HG03039 (cell line): ENCODE data around the gene GJA3.

Experiments
- ATAC-seq: cut with Tn5 transposase; IDR thresholded peaks from one replicate; pipeline ENCODE4 v1.9.1; 2021; ENCODE audit warnings: mild to moderate bottlenecking, moderate library complexity; ENCODE audit not compliant: unreplicated experiment

The GJA3 gene

DNA sequence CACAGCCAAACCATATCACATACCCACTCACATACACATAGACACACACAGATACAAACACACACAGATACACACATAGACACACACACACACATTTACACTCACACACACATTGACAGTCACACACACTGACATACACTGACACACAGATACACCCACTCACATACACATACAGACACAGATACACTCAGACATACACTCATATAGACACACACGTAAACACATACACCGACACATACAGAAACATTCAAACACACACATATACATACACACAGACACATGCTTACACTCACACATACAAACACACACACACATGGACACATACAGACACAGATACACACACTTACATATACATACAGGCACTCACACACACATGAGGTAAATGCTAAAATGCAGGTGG is 30.2 kb downstream of the GJA3 start:
- ATAC-seq = no peak

DNA sequence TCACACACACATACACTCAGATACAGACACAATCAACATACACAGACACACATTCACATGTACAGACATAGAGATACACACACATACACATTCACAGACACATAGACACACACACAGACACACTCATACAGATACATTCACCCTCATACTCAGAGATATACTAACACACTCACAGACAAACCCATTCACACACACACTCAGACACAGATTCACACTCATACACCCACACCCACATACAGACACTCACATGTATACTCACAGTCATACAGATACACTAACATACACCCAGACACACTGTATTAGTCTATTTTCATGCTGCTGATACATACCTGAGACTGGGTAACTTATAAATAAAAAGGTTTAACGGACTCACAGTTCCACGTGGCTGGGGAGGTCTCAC is 30.8 kb downstream of the GJA3 start:
- ATAC-seq = no peak

DNA sequence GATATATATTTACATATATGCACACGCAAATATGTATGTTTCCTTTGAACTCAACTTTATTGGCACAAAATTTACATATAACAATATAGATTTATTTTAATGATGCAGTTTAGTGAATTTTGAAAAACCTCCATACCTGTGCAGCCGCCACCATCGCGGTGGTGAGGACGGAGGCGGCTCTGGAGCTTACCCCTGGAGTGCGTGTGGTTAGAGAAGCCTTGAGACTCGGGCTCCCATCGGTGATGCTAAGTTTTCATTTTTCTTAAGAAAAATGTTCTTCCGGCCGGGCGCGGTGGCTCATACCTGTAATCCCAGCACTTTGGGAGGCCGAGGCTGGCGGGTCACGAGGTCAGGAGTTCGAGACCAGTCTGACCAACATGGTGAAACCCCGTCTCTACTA is 31.8 kb downstream of the GJA3 start:
- ATAC-seq = no peak

DNA sequence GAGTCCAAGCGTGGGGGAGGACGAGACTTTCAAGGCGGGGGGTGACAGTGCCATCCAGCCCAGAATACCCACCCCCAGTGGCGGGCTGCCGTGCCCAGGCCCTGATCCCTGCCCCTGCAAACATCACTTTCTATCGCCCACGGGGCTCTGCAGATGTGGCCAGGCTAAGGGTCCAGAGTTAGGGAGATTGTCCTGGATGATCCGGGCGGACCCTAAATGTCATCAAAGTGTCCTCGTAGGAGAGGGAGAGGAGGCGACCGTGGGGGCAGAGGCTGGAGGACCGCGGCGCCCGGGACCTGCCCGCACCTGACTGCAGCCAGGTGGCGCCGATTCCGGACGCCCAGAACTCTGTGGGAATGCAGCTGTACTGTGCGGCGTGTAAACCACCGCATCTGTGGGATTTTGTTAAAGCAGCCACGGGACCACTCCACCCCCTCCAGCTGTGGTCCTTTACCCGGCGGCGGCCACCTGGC is 32.4 kb downstream of the GJA3 start:
- no peak for ATAC-seq

DNA sequence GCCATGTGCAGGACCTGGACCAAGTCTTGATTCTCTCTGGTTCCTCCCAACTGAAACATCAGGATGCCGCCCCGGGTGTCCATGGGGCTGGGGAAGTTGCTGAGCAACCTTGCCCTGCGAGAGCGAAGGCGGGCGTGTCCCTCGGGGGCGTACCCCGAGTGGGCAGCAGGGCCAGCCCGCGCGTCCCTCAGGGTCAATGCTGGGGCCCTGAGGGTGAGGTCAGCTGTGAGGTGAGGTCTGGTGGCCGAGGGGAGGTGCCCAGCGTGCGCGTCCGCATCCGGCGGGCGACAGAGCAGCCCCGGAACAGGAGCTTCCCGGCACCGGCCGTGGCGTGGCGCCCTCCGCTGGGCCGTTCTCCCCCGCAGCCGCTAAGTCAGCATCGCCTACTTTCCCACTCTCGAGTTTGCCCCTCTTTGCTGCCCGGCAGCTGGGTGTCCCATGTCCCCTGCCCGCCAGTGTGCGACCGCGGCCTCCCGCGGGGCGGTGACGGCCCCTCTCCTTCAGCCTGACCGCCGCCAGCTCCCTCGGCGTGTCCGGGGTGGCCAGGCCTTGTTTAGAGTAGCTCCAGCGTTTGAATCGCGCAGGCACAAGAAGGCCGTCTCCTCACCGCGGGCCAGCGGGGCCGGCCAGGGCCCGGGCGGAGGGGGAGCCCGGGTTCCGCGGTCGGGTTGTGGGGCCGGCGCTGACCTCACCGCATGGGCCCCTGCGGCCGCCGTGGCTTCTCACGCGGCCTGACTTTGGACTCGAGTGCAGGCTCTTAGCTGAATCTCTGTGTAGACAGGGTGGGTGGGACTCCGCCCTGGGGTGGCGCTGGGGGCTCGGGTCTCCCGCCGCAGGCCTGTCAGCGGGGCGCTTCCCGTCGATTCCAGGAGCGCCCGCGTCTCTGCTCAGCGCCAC is 33.0 kb downstream of the GJA3 start:
- no peak for ATAC-seq

DNA sequence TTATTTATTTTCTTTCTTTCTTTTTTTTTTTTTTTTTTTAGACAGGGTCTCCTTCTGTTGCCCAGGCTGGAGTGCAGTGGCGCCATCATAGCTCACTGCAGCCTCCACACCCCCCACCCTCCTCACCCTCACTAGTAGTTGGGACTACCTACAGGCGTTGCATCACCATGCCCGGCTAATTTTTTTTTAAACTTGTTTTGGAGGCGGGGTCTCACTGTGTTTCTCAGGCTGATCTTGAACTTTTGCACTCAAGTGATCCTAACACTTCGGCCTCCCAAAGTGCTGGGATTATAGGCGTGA is 33.6 kb downstream of the GJA3 start:
- ATAC-seq = no peak

DNA sequence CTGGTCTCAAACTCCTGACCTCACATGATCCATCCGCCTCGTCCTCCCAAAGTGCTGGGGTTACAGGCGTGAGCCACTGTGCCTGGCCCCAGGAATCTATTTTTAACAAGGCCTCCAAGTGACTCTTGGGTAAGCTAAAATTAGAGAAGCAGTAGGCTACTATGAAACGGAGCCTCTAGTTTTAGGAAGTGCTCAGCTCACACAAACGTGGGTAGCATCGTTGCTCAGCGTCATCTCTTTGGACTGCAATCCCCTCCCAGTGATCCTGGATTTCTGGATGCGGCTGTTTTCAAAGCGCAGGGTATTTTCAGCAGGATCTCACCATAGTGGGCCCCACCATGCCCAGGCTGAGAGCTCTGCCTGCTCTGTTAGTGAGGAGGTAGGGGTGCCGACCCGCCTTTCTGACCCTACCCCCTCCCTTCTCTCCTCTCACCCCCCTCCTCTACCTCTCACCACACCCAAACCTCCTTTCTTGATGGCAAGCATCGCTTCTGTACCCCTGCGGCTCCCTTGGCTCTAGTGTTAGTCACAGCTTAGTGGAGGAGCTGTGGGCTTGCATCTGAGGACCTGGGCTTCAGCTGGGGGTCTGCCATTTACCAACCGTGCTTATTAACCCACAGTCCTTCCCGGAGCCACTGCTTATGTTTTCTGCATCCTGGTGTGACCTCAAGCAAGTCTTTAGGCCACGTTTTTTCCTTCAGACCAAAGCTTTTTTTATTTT is 34.2 kb downstream of the GJA3 start:
- no peak for ATAC-seq

DNA sequence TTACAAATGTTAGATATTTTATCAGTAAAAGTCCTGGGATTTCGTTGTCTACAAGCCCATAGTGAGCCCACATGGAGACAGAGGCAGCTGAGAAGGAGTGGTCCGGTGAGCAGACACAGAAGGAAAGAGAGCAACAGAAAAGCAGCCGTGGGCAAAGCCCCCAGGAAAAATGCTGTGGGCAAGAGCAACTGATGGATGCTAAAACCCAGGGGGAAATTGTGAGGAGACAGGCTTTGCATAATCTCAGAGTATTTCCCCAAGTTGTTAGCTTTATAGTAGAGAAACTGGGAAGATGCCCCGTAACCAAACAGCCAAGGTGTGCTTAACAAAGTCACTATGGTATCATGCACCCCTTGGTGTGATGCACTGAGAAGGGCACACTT is 35.1 kb downstream of the GJA3 start:
- no peak for ATAC-seq

DNA sequence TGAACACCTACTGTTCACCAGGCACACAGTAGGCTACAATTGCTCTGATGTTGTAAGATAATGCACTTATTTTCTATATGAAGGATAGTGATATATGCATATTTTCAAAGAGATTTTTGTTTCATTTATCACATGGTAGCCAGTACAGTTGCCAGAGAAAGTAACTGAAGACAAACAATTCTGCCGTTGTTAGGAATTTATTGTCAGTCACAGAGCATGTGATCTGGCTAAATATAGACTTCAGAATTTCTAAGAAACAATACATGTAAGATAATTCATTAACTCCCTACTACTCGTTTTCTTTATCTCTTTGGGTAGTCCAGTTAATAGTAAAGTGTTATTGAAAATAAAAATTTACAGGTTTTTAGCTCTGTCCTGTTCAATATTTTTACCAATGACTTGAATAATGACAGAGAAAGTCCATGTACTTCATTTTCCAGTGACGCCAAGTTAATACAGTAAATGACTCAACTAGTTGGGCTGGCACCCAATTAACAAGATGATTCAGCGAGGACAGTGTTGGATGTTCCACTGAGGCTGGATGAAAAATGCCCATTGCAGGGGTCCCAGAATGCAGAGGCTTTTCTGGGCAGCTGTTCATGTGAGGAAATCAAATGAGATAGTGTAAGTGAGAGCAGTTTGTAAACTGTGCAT is 35.6 kb downstream of the GJA3 start:
- ATAC-seq = no peak

DNA sequence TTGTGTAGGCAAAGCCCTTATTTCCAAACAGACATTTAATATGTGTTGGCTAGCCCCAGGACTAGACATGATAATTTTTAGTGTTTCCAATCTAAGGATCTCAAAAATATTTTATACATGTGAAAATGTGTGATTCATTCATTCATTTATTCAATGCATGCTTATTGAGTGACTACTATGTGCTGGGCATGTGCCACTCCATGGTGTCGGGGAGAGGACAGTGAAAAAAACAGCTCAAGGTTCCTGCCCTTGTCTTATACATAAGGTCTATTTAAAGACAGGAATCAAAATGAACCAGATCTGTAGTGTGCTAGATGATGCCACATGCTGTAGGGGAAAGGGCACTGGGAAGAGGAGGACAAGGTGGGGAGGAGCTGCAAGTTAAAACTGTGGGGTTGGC is 36.5 kb downstream of the GJA3 start:
- no peak for ATAC-seq

DNA sequence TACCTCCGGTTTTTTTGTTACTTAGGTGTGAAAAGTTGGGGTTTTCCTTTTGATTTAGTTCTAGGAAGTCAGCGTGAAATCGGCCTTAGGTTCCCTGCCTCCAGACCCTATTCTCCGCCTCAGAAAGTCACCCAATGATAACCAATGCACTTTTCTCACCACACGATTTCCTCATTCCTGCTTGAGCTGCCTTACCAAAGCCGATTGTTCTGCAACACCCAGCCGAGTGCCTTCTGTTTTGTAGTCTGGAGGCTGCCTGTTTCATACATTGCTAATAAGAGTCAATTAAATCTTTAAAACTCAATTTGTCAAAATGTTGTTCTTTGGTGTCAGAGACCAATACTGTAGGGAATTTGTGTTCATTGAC is 39.7 kb downstream of the GJA3 start:
- ATAC-seq = no peak

DNA sequence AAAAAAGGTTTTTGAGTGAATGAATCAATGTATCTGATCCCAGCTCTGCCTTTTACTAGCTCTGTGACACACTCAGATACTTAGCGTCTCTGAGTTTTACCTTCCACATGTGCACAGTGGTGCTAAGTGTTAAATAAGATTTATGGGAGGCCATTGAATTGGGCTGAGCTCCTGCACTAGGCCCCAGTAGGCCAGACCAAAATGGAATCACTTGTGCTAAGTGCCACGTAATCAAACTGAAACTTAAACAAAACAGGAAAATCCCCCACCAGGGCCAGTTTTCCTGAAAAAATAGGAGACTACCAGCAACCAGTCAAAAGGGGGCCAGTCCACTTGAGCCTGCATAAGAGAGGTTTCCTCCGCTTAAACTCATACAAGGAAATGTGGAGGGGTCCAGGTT is 40.9 kb downstream of the GJA3 start:
- ATAC-seq = no peak

DNA sequence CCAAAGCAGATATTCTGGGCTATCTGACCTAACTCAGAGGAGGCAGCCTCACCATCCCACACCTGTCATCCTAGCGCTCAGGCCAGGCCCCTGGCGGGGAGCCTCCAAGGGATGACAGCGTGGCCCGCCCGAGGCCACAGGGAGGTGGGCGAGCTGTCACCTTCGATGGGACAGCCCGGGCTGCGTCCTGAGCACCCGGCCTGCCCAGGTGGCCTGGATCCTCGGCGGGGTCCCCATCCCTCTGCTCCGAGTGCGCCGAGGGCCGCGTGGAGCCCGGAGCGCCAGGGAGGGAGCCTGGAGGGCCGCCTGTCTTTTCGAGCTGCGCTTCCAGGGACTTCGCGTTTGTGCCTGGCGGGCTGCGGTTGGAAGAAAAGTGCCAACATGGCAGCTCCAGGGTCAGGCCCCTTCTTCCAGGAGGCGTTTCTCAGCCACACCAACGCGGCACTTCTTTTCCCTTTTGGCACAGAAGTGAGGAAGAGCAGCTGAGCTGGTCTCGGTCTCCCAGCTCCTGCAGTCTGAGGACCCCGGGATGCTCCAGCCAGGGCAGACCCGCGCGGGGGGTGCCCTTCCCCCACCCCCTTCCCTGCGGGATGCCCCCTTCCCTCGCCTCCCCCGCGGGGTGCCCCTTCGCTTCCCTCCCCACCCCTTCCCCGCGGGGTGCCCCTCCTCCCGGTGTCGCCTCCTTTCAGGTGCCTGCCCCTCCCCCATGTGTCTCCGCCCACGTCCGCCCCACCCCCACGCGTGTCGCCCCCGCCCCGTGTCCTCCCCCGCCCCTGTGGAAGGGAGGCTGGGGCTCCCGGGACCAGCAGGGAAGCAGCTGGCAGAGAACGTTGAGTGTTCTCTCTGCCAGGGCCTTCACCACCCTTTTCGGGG is 42.3 kb downstream of the GJA3 start:
- ATAC-seq = no peak

DNA sequence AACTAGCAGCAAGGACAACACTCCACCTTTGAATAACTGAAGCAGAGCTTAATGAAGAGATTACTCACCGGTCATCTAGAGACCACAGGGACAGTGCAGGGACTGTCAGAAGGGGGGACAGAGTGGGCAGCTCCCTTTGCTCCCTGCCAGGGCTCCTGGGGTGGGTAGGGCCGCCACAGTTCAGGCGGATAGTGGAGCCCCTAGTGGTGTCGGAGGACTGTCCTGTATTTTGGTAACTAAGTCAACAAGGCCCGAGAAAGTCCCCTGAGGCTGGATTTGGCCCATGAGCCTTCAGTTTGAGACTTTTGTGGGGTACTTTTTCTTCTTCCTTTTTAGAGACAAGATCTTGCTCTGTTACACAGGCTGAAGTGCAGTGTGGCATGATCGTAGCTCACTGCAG is 44.6 kb downstream of the GJA3 start:
- no peak for ATAC-seq

DNA sequence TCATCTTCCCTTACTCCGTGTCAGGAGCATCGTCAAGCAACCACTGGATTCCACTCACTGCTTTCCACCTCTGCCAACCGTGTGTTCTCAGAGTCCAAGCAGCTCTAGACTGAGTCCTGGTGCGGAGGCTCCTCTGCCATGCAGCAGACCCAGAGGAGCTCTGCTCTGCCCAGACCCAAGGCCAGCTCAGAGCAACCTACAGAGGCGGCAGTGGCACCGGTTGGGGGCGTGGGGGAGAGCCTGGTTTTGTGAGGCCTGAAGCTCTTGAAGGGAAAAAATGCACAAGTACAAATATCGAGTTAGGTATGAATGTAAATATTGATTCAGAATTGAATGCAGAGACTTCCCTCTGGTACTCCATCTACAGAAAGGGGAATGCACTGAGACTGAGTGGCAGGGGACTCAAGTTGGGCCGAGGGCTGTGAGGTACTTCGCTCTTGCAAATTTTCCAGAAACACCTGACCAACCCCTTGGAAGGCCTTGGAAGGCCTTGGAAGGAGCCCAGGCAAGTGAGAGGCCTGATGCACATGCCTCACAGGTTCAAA is 46.7 kb downstream of the GJA3 start:
- ATAC-seq = no peak

DNA sequence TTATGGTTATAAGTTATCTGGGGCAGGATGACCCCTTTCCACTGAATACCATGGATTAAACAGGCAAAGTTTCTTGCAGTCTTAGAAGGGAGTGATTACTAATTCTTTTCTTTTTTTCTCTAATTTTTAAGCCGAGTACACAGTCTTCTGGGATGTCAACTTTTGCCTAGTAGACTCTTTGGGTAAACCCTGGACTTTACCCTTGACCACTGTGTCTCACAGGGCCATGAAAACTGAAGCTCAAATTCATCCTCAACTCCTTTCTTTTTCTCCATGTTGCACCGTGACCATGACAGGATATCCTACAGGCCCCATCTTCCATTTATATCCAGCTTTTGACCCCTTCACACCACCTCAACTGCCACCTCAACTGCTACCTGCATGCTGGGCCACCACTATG is 51.8 kb downstream of the GJA3 start:
- no peak for ATAC-seq

DNA sequence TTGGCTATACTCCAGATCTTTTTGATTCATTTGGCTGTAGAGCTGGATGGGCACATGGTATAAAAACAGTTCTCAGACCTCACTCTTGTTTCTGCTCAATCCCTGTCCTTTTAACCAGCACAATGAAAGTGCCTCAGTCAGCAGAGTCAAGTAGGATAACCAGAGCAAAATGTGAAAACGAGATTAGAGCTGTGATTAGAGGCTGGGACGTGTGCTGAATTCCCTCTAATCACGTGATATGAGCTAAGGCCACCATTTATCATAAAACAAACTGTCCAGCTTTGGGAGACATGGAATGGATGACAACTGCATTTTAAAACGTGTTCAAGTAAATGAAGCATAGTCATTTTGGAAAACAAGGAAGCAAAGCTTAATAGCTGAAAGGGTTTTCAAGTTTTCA is 54.1 kb downstream of the GJA3 start:
- ATAC-seq = no peak

DNA sequence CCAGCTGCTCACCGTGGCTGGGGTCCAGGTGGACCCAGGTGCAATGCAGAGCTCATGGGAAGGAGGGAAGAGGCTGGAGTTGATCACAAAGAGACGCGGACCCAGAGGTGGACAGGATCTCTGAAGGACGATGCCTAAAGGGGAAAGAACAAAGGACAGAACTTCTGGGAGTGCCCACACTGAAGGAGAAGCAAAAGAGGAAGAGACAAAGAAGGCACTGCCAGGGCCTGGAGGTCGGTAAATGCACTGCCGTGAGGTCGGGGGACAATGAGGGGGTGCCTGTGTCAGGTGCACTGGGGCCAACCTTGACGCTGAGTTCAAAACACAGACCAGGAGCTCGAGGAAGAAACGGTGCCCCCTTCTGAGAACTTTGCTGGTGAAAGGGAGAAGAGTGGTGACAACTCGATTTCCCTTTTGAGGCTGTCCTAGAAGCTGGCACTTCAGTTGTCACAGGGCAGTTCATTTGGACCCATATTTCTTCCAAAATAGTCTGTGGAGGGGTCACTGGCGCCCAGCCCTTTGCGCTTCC is 55.6 kb downstream of the GJA3 start:
- no peak for ATAC-seq

DNA sequence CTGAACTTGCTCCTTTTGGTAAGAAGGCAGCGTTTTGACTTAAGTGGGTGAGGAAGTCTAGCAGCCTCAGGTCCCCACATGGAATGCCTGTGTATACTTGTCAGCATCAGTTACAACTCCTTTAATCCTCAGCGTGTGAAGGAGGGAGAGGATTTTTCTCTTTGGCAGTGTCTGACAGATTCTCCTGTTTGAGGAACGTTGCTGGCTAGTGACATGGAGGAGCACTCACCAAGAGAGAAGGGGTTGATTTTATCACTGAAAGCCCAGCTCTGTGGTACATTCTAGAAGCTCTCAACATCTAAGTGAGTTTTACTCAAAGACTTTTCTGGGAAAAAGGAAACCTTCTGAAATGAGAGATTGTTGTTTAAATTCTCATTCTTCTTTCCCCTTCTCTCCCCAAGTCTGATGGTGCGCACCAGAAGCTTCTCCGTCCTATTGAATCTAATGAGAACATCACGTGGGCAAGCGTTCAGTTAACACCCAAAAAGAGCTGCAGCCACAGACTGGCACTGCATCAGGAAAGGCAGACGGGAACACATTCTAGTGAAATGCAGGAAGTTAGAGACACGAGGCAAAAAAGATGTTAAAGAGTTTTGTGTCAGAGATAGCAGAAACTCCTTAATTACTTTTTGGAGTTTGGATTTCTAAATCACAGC is 58.2 kb downstream of the GJA3 start:
- no peak for ATAC-seq
